ENCODE results near the gene ANKRD13A.
"Not testable (repeated sequence)": the region's sequence is repeated elsewhere in the genome, so short reads cannot be mapped to it uniquely, and the experiment has no call there.

ANKRD13A gene

GRCh38 chr12:109986236-109986635 is 13.0 kb upstream of the ANKRD13A start:
- not testable (repeated sequence) for DNase-seq

- no peak for DNase-seq
These were observed 11.6 kb upstream of the ANKRD13A start for GRCh38 chr12:109987615-109988014.

GRCh38 chr12:109988274-109988673 is 11.0 kb upstream of the ANKRD13A start:
- DNase-seq: no peak

- no peak for DNase-seq
These were observed 10.3 kb upstream of the ANKRD13A start for GRCh38 chr12:109988903-109989302.

- DNase-seq: no peak
These were observed 9.8 kb upstream of the ANKRD13A start for GRCh38 chr12:109989380-109989779.

- DNase-seq: no peak
These were observed 7.6 kb upstream of the ANKRD13A start for GRCh38 chr12:109991586-109991985.

- no peak for DNase-seq
These were observed 6.1 kb upstream of the ANKRD13A start for GRCh38 chr12:109993091-109993490.

GRCh38 chr12:109994401-109995175 is 4.6 kb upstream of the ANKRD13A start:
- no peak for DNase-seq

- DNase-seq: no peak
These were observed 3.9 kb upstream of the ANKRD13A start for GRCh38 chr12:109995361-109995685.

GRCh38 chr12:109995686-109996482 is 3.3 kb upstream of the ANKRD13A start, which contains the start of gene GIT2:
TSS of gene GIT2 (minus strand) at chr12:109996368. CDS start at chr12:109996224, 144 bp downstream.
- DNase-seq: peak; percentile 96

GRCh38 chr12:109996483-109996853 is 2.8 kb upstream of the ANKRD13A start:
- DNase-seq: no peak

GRCh38 chr12:109997393-109997792 is 1.8 kb upstream of the ANKRD13A start:
- DNase-seq: no peak

- no peak for DNase-seq
These were observed 858 bp upstream of the ANKRD13A start for GRCh38 chr12:109998241-109998903.

GRCh38 chr12:109999649-109999971 is 380 bp downstream of the ANKRD13A start:
- no peak for DNase-seq

- DNase-seq: no peak
These were observed 814 bp downstream of the ANKRD13A start for GRCh38 chr12:109999983-110000505.

- no peak for DNase-seq
These were observed 2.4 kb downstream of the ANKRD13A start for GRCh38 chr12:110001596-110001995.

- no peak for DNase-seq
These were observed 3.7 kb downstream of the ANKRD13A start for GRCh38 chr12:110002676-110003515.

- DNase-seq: no peak
These were observed 5.4 kb downstream of the ANKRD13A start for GRCh38 chr12:110004598-110004997.

GRCh38 chr12:110005319-110005973 is 6.2 kb downstream of the ANKRD13A start:
- no peak for DNase-seq

- DNase-seq: no peak
These were observed 6.9 kb downstream of the ANKRD13A start for GRCh38 chr12:110006115-110006514.

- DNase-seq: no peak
These were observed 8.7 kb downstream of the ANKRD13A start for GRCh38 chr12:110007881-110008280.
